HUES64 (cell line): ENCODE measurements around the gene FOXM1.

ENCODE experiments used
- H3K27ac ChIP-seq: 2 replicates; pipeline ENCODE4 v1.7.0; 2013; ENCODE audit warnings: low read depth, low read length, inconsistent platforms
- H3K27me3 ChIP-seq: 2 replicates; pipeline ENCODE4 v1.6.1; 2013; ENCODE audit warnings: mild to moderate bottlenecking, low read length; ENCODE audit not compliant: insufficient read depth
- H3K36me3 ChIP-seq: 2 replicates; pipeline ENCODE4 v1.6.1; 2013; ENCODE audit warnings: mild to moderate bottlenecking, low read length; ENCODE audit not compliant: insufficient read depth
- H3K4me1 ChIP-seq: 2 replicates; pipeline ENCODE4 v1.6.1; 2013; ENCODE audit warnings: mild to moderate bottlenecking, low read length, moderate library complexity; ENCODE audit not compliant: insufficient read depth
- H3K4me3 ChIP-seq: 2 replicates; pipeline ENCODE4 v1.5.1; 2013; ENCODE audit warnings: mild to moderate bottlenecking, low read length, moderate library complexity
- H3K9ac ChIP-seq: 2 replicates; pipeline ENCODE4 v1.6.1; 2013; ENCODE audit warnings: mild to moderate bottlenecking, low read depth, low read length
- H3K9me3 ChIP-seq: 2 replicates; pipeline ENCODE4 v1.6.1; 2013; ENCODE audit warnings: low read depth, low read length; ENCODE audit not compliant: insufficient read depth
- WGBS: fragments of 150-250, 120-280 bp; methylation state at CpG from one replicate; pipeline ENCODE4 v1.1.7; 2013; ENCODE audit warnings: missing lambda C conversion rate; 5-methylcytosine and 5-hydroxymethylcytosine counted together

The FOXM1 gene

GRCh38 chr12:2897418-2897817 lies 20.4 kb upstream of the FOXM1 start:
- Histone ChIP-seq H3K36me3 (no peaks in the 10 kb centered on the region), H3K27me3 (no peaks in the 10 kb centered on the region), H3K27ac (no peak overlapping the region), H3K4me1 (peaks cover 5% of the 10 kb centered on the region; the same call in 1 of the 2 replicates), H3K9ac (no peak overlapping the region), H3K9me3 (no peaks in the 10 kb centered on the region), H3K4me3 (no peak overlapping the region)
- WGBS: 96% methylated on average over 5 of the region's 5 CpGs

DNA sequence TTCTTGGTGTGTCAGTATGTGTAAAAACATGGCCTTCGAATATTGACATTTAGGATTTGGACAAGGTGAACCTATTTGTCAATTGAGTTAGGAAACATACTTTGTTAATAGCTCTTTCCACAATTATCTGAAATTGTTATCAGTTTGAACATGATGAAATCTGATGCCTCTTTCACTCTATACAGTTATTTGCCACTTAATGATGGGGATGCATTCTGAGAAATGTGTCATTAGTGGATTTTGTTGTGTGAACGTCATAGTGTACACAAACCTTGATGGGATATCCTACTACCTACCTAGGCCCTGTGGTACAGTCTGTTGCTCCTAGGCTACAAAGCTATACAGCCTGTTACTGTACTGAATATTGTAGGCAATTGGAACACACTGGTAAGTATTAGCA lies 18.5 kb upstream of the FOXM1 start:
- Histone ChIP-seq H3K27ac (no peak overlapping the region), H3K4me1 (no peaks in the 10 kb centered on the region), H3K27me3 (no peaks in the 10 kb centered on the region), H3K36me3 (no peaks in the 10 kb centered on the region), H3K4me3 (no peak overlapping the region), H3K9me3 (no peaks in the 10 kb centered on the region), H3K9ac (no peak overlapping the region)
- 89% methylated on average over 2 of the region's 2 CpGs for WGBS

GRCh38 chr12:2895051-2895451 lies 18.1 kb upstream of the FOXM1 start:
- Histone ChIP-seq H3K4me1 (no peaks in the 10 kb centered on the region), H3K36me3 (no peaks in the 10 kb centered on the region), H3K27ac (no peak overlapping the region), H3K27me3 (no peaks in the 10 kb centered on the region), H3K9ac (no peak overlapping the region), H3K9me3 (no peaks in the 10 kb centered on the region), H3K4me3 (no peak overlapping the region)
- WGBS: 32% methylated on average over 2 of the region's 2 CpGs

DNA sequence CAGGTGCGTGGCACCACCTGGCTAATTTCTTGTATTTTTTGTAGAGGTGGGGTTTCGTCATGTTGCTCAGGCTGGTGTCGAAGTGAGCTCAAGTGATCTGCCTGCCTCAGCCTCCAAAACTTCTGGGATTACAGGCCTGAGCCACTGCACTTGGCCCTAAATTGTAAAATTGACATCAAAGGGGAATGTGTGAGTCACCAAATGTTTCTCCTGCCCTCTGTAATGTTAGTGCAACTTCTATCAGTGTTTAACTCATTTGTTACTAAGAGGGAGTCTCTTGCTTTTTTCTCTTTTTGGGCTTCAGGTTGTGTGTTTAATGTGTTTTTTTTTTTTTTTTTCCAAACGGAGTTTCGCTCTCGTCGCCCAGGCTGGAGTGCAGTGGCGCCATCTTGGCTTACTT lies 16.0 kb upstream of the FOXM1 start:
- Histone ChIP-seq H3K9me3 (no peaks in the 10 kb centered on the region), H3K4me1 (no peaks in the 10 kb centered on the region), H3K27ac (no peak overlapping the region), H3K9ac (no peak overlapping the region), H3K36me3 (peaks cover 14% of the 10 kb centered on the region), H3K4me3 (no peak overlapping the region), H3K27me3 (no peaks in the 10 kb centered on the region)
- 92% methylated on average over 8 of the region's 8 CpGs for WGBS

- no peak overlapping the region for H3K9ac ChIP-seq
- H3K4me3 ChIP-seq: 0 out of 2 replicates have a peak overlapping the region, but pooled peaks have one; percentile 65
- no peak overlapping the region for H3K27ac ChIP-seq
- WGBS: 91% methylated on average over 12 of the region's 12 CpGs
- no peaks in the 10 kb centered on the region for H3K4me1 ChIP-seq
- no peaks in the 10 kb centered on the region for H3K9me3 ChIP-seq
- H3K27me3 ChIP-seq: no peaks in the 10 kb centered on the region
- peaks cover 20% of the 10 kb centered on the region for H3K36me3 ChIP-seq
Measured at GRCh38 chr12:2892246-2892645, 15.3 kb upstream of the FOXM1 start.

GRCh38 chr12:2891240-2892053 lies 14.5 kb upstream of the FOXM1 start:
- Histone ChIP-seq H3K4me3 (peak overlapping the region; percentile 65), H3K27me3 (no peaks in the 10 kb centered on the region), H3K36me3 (peaks cover 26% of the 10 kb centered on the region), H3K9ac (peak overlapping the region; percentile 74), H3K4me1 (no peaks in the 10 kb centered on the region), H3K9me3 (no peaks in the 10 kb centered on the region), H3K27ac (peak overlapping the region; percentile 50; the same call in 1 of the 2 replicates)
- 30% methylated on average over 41 of the region's 42 CpGs for WGBS

GRCh38 chr12:2890388-2891239 lies 13.6 kb upstream of the FOXM1 start, which contains the start of gene TULP3:
Gene TULP3 (plus strand): TSS chr12:2890891. CDS start chr12:2890948, 57 bp downstream.
- Histone ChIP-seq H3K9ac (peak within 1 kb of the TSS; percentile 74), H3K9me3 (no peaks in the 10 kb centered on the region), H3K4me1 (no peaks in the 10 kb centered on the region), H3K36me3 (peaks cover 34% of the 10 kb centered on the region), H3K27me3 (no peaks in the 10 kb centered on the region), H3K4me3 (peak within 1 kb of the TSS; percentile 65), H3K27ac (peak within 1 kb of the TSS; percentile 78)
- WGBS: under 1% methylated on average over 83 of the region's 83 CpGs

DNA sequence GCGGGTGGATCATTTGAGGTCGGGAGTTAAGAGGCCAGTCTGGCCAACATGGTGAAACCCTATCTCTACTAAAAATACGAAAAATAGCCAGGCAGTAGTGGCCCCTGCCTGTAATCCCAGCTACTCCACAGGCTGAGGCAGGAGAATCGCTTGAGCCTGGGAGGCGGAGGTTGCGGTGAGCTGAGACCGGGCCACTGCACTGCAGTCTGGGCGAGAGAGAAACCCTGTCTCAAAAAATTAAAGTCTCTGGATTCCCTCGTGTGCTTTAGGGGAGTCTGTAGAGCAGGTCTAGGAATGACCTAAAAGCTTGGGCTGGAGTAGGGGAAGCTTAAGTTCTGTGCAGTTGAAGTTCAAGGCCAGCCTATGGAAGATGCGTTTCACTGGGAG lies 13.0 kb upstream of the FOXM1 start:
- H3K27me3 ChIP-seq: no peaks in the 10 kb centered on the region
- peak overlapping the region; percentile 73 for H3K9ac ChIP-seq
- H3K9me3 ChIP-seq: no peaks in the 10 kb centered on the region
- peak overlapping the region; percentile 65 for H3K4me3 ChIP-seq
- peaks cover under 1% of the 10 kb centered on the region; the same call in 1 of the 2 replicates for H3K4me1 ChIP-seq
- H3K36me3 ChIP-seq: peaks cover 34% of the 10 kb centered on the region
- H3K27ac ChIP-seq: peak overlapping the region; percentile 78
- 68% methylated on average over 10 of the region's 10 CpGs for WGBS

DNA sequence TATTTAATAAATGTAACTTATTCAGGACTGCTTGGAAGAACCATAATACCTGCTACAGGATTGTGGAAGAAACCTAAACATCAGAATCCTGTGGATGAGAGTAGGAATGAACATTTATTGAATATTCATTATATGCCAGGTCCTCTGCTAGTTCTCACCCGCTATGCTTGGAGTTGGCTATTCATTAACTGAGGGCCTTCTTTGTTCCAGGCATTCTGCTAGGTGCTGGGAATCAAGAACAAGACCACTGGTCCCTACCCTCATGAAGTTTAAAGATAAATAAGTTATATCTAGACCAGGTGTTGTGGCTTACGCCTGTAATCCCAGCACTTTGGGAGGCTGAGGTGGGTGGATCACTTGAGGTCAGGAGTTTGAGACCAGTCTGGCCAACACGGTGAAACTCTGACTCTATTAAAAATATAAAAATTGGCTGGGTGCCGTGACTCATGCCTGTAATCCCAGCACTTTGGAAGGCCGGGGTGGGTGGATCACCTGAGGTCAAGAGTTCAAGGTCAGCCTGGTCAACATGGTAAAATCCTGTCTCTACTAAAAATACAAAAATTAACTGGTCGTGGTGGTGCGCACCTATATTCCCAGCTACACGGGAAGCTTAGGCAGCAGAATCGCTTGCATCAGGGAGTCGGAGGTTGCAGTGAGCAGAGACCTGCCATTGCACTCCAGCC lies 9.9 kb upstream of the FOXM1 start:
- Histone ChIP-seq H3K9me3 (no peaks in the 10 kb centered on the region), H3K4me3 (no peak overlapping the region), H3K4me1 (peaks cover 5% of the 10 kb centered on the region; the same call in 1 of the 2 replicates), H3K36me3 (peaks cover 34% of the 10 kb centered on the region), H3K27me3 (no peaks in the 10 kb centered on the region), H3K27ac (no peak overlapping the region), H3K9ac (no peak overlapping the region)
- WGBS: 96% methylated on average over 10 of the region's 10 CpGs

DNA sequence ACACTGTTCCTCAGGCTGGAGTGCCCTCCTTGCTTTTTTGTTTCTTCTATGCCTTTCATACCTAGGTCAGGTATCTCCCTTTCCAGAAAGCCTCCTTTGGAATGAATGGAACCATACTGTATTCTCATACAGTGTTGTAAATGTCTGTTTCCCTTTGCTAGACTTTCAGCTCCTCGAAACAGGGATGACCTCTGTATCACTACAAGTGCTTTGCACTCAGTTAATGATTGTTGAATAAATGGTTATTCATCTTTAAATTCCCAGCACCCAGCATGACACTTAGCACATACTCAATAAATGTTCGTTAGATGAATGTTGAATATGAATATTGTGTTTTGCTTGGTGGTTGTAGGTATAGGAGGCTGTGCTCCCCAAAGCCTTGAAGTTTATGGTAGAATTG lies 7.8 kb upstream of the FOXM1 start:
- Histone ChIP-seq H3K9me3 (no peaks in the 10 kb centered on the region), H3K27ac (peak overlapping the region; percentile 43; the same call in 1 of the 2 replicates), H3K4me3 (no peak overlapping the region), H3K36me3 (peaks cover 39% of the 10 kb centered on the region), H3K9ac (no peak overlapping the region), H3K27me3 (no peaks in the 10 kb centered on the region), H3K4me1 (peaks cover 5% of the 10 kb centered on the region; the same call in 1 of the 2 replicates)
- WGBS: 83% methylated on average over 2 of the region's 2 CpGs
